HepG2 (cell line): ENCODE data around the gene ZKSCAN4. TPM values are rescaled to one million over a fixed set of nuclear protein-coding genes. Genes with fewer than 3 reads are reported as not detected.
A peak's percentile ranks its signal among the peaks of the same experiment; 100 is the strongest.

ENCODE experiments used
- ATF2 ChIP-seq: sonication (generic); formaldehyde crosslinking; IDR thresholded peaks from 2 replicates; pipeline ENCODE4 v1.4.0; 2020; ENCODE audit warnings: missing genetic modification reagents
- FOXA1 ChIP-seq, 2 experiments: fragments of 450-650 bp in 1 of 2; sonication (generic) in 1 of 2; formaldehyde crosslinking in 1 of 2; IDR thresholded peaks; 2 replicates each; pipeline versions ENCODE4 v1.4.0 to v1.6.1; 2016 to 2020; ENCODE audit warnings: missing genetic modification reagents in 1 of 2
- GRHL1 ChIP-seq: sonication (generic); formaldehyde crosslinking; conservative IDR thresholded peaks from 2 replicates; pipeline ENCODE4 v1.8.0; 2022; ENCODE audit warnings: missing genetic modification reagents
- HIVEP1 ChIP-seq: sonication (generic); formaldehyde crosslinking; IDR thresholded peaks from 2 replicates; pipeline ENCODE4 v1.4.0; 2020; ENCODE audit warnings: mild to moderate bottlenecking, missing genetic modification reagents
- HMGA1 ChIP-seq: sonication (generic); formaldehyde crosslinking; conservative IDR thresholded peaks from 2 replicates; pipeline ENCODE4 v1.4.0; 2020; ENCODE audit warnings: missing genetic modification reagents
- MAX ChIP-seq: IDR thresholded peaks from 2 replicates; pipeline ENCODE4 v1.6.1; 2012; ENCODE audit warnings: inconsistent platforms
- MED1 ChIP-seq: sonication (generic); formaldehyde crosslinking; IDR thresholded peaks from 2 replicates; pipeline ENCODE4 v1.4.0; 2020; ENCODE audit warnings: missing genetic modification reagents
- NFKBIZ ChIP-seq: IDR thresholded peaks from 2 replicates; pipeline ENCODE4 v1.6.1; 2018; ENCODE audit warnings: missing genetic modification reagents, missing compliant biosample characterization
- SETDB1 ChIP-seq: sonication (generic); formaldehyde crosslinking; IDR thresholded peaks from 2 replicates; pipeline ENCODE4 v1.5.1; 2020; ENCODE audit warnings: missing genetic modification reagents, mild to moderate bottlenecking, borderline replicate concordance
- SMAD1 ChIP-seq: sonication (generic); formaldehyde crosslinking; IDR thresholded peaks from 2 replicates; pipeline ENCODE4 v1.4.0; 2020; ENCODE audit warnings: missing genetic modification reagents, low read depth, mild to moderate bottlenecking, borderline replicate concordance
- TOPORS ChIP-seq: sonication (generic); formaldehyde crosslinking; IDR thresholded peaks from 2 replicates; pipeline ENCODE4 v1.8.0; 2023; ENCODE audit warnings: mild to moderate bottlenecking, missing genetic modification reagents
- ZNF18 ChIP-seq: sonication (generic); formaldehyde crosslinking; IDR thresholded peaks from 2 replicates; pipeline ENCODE4 v1.8.0; 2022; ENCODE audit warnings: mild to moderate bottlenecking, missing genetic modification reagents; ENCODE audit not compliant: insufficient replicate concordance
- ZNF576 ChIP-seq: sonication (generic); formaldehyde crosslinking; IDR thresholded peaks from 2 replicates; pipeline ENCODE4 v1.4.0; 2020; ENCODE audit warnings: mild to moderate bottlenecking, missing genetic modification reagents
- ZNF710 ChIP-seq: sonication (generic); formaldehyde crosslinking; IDR thresholded peaks from 2 replicates; pipeline ENCODE4 v1.5.0; 2020; ENCODE audit warnings: mild to moderate bottlenecking, missing genetic modification reagents, borderline replicate concordance
- ZNF781 ChIP-seq: sonication (generic); formaldehyde crosslinking; IDR thresholded peaks from 2 replicates; pipeline ENCODE4 v1.5.1; 2020; ENCODE audit warnings: borderline replicate concordance, mild to moderate bottlenecking, missing genetic modification reagents; ENCODE audit errors: not compliant biosample characterization
- ZNF891 ChIP-seq: sonication (generic); formaldehyde crosslinking; IDR thresholded peaks from 2 replicates; pipeline ENCODE4 v1.5.0; 2020; ENCODE audit warnings: mild to moderate bottlenecking, missing genetic modification reagents
- ZXDC ChIP-seq: sonication (generic); formaldehyde crosslinking; IDR thresholded peaks from 2 replicates; pipeline ENCODE4 v1.5.0; 2020; ENCODE audit warnings: mild to moderate bottlenecking, missing genetic modification reagents
- polyA plus RNA-seq, 8 experiments: library from polyadenylated mRNA; depleted of rRNA in 3 of 8; stranded (reverse) in 7 of 8; unstranded in 1 of 8; fragments of >200 nt; fragmentation: Illumina TruSeq in 4 of 8; extraction: Trizol in 4 of 8; gene quantifications; 2 replicates each; pipeline versions ENCODE4 v1.2.1 to v1.2.3, GENCODE V29; 2011 to 2016; ENCODE audit warnings: low read depth in 4 of 8, missing spikeins in 1 of 8, mixed read lengths in 1 of 8; ENCODE audit not compliant: insufficient read depth in 1 of 8
- total RNA-seq, 5 experiments: library from RNA; depleted of rRNA; stranded (reverse); fragments of >200 nt; fragmentation: Illumina TruSeq; extraction: Trizol; gene quantifications; 2 replicates each; pipeline ENCODE4 v1.2.3, GENCODE V29; 2016; ENCODE audit warnings: low read depth in 1 of 5

Gene ZKSCAN4
- total and polyA plus RNA-seq, 2 of the 13 experiments (the other 11 are each of a cell fraction or from before 2014, with no cell fraction given) = 2.9 to 7.8 TPM

- TF ChIP-seq ATF2 (peak; percentile 58; the same call in 1 of the 2 replicates), SETDB1 (CRISPR knock-in tag) (no peak), ZNF710 (CRISPR knock-in tag) (peak; percentile 59; the same call in 1 of the 2 replicates), GRHL1 (no peak), ZNF18 (peak; percentile 75), SMAD1 (CRISPR knock-in tag) (peak; percentile 53; the same call in 1 of the 2 replicates), FOXA1 (IDR thresholded peaks at IDR 0.05) (no peak), FOXA1 (CRISPR knock-in tag; IDR thresholded peaks at IDR 0.05) (0 out of 2 replicates have a peak, but pooled peaks have one; percentile 13), ZNF576 (CRISPR knock-in tag) (no peak), ZXDC (CRISPR knock-in tag) (no peak), TOPORS (CRISPR knock-in tag) (peak; percentile 66; the same call in 1 of the 2 replicates), HMGA1 (CRISPR knock-in tag) (no peak), NFKBIZ (CRISPR knock-in tag) (no peak), HIVEP1 (peak; percentile 67), ZNF891 (peak; percentile 74), MAX (peak; percentile 65; the same call in 1 of the 2 replicates), MED1 (CRISPR knock-in tag) (peak; percentile 71), ZNF781 (CRISPR knock-in tag) (peak; percentile 92)
Measured at GRCh38 chr6:28281288-28282064, 29.4 kb upstream of the ZKSCAN4 start, which contains the start of gene PGBD1 (continued).
